ENCODE measurements around the gene LRRC10B.

The LRRC10B gene

GRCh38 chr11:61534025-61534932 is 25.7 kb downstream of the LRRC10B start:
- DNase-seq (ENCODE audit: low spot score) = no peak
- TF ChIP-seq, protein P1, sequence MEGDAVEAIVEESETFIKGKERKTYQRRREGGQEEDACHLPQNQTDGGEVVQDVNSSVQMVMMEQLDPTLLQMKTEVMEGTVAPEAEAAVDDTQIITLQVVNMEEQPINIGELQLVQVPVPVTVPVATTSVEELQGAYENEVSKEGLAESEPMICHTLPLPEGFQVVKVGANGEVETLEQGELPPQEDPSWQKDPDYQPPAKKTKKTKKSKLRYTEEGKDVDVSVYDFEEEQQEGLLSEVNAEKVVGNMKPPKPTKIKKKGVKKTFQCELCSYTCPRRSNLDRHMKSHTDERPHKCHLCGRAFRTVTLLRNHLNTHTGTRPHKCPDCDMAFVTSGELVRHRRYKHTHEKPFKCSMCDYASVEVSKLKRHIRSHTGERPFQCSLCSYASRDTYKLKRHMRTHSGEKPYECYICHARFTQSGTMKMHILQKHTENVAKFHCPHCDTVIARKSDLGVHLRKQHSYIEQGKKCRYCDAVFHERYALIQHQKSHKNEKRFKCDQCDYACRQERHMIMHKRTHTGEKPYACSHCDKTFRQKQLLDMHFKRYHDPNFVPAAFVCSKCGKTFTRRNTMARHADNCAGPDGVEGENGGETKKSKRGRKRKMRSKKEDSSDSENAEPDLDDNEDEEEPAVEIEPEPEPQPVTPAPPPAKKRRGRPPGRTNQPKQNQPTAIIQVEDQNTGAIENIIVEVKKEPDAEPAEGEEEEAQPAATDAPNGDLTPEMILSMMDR (IDR thresholded peaks at IDR 0.05; ENCODE audit: borderline replicate concordance, control extremely low read depth, extremely low read depth, insufficient read depth, missing control alignments) = no peak
- in situ Hi-C loops (cut with MboI; ENCODE audit: low sequenced_read_pairs, unreplicated experiment) = no loop called here

DNA sequence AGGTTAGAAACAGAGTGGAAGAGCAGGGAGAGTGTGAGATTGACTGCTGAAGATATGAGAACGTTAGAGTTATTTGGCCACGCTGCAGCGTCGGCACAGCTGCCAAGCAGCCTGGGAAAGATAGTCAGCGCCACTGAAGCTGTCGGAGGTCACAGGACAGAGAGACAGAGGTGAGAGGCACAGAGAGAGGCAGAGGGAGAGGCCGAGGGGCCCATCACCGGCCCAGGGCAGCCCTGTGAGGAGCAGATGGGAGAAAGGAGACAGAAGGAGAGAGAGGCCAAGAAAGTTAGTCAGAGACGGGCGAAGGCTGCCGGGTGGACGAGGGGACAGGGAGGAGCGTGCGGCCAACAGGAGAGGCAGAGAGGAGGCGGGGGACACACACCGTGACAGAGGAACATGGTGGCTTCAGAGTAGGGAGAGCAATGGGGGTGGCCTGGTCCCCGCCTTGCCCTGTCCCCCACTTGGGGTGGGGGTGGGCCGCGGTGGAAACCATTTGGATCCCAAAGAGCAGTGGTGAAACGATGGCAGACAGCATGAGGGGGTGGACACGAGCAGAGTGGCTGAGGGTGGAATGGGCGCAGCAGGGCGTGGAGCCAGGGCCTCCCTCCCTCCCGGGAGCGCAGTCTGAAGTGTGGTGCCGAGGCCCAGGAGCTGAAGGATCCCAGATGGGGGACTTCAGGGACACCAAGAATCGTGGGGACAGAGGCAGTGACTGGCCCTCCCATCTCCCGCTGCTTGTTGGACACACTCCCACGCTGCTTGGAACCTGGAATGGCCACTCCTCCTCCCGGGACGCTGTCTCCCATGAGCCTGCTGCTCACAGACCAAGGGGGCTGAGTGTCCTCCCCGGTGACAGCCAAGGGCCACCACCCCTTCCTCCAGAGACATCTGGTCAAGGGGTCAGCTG is 26.6 kb downstream of the LRRC10B start:
- in situ Hi-C loops (cut with MboI; ENCODE audit: low sequenced_read_pairs, unreplicated experiment) = no loop called here
- no peak for DNase-seq (ENCODE audit: low spot score)
- TF ChIP-seq, protein P1 (IDR thresholded peaks at IDR 0.05; ENCODE audit: borderline replicate concordance, control extremely low read depth, extremely low read depth, insufficient read depth, missing control alignments) = no peak

- no peak for DNase-seq (ENCODE audit: low spot score)
- in situ Hi-C loops (cut with MboI; ENCODE audit: low sequenced_read_pairs, unreplicated experiment) = no loop called here
- TF ChIP-seq, protein P1 (IDR thresholded peaks at IDR 0.05; ENCODE audit: borderline replicate concordance, control extremely low read depth, extremely low read depth, insufficient read depth, missing control alignments) = no peak
Observed at GRCh38 chr11:61535998-61536675, 27.6 kb downstream of the LRRC10B start.

DNA sequence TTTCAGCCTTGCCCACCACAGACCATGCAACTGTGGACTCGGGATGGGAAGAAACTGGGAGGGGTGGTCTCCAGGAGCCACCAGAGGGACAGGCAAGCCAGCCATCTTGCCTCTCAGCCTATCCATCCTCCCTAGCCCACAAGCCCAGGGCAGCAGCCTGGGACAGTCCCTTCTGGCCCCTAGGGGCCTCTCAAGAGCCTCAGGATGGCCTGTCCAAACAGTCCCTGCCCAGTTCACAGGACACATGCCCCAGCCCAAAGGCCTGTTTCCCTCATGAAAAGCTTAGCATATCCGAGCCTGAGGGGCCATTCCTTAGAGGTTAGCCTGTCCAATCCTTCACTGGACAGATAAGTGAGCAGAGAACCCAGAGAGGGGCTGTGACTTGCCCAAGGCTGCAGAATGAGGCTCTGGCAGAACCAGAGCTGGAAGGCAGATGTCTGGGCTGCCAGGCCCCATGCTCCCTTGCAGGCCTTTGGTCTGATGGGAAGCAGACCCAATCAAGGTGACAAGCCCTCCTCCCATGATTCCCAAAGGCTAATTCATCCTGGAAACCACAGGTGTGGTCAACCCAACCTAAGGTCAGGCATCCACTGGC is 28.2 kb downstream of the LRRC10B start:
- DNase-seq (ENCODE audit: low spot score) = no peak
- in situ Hi-C loops (cut with MboI; ENCODE audit: low sequenced_read_pairs, unreplicated experiment) = no loop called here
- TF ChIP-seq, protein P1 (IDR thresholded peaks at IDR 0.05; ENCODE audit: borderline replicate concordance, control extremely low read depth, extremely low read depth, insufficient read depth, missing control alignments) = no peak

GRCh38 chr11:61537326-61537725 is 28.8 kb downstream of the LRRC10B start:
- DNase-seq (ENCODE audit: low spot score) = no peak
- in situ Hi-C loops (cut with MboI; ENCODE audit: low sequenced_read_pairs, unreplicated experiment) = no loop called here
- TF ChIP-seq, protein P1 (IDR thresholded peaks at IDR 0.05; ENCODE audit: borderline replicate concordance, control extremely low read depth, extremely low read depth, insufficient read depth, missing control alignments) = no peak

DNA sequence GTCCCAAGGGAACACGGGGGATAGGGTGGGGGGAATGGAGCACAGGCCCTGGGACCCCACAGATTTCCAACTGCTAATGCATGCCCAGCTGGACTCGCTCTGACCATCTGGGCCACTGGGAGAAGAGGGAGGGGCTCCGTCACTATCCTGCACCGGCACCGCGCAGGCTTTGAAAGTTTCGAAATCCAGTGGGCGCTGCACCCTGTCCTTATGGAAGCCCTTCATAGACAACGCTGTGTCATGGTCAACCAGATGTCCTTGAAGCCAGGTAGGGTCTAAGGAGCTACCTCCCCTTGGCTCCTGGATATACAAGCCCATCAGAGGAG is 30.1 kb downstream of the LRRC10B start:
- in situ Hi-C loops (cut with MboI; ENCODE audit: low sequenced_read_pairs, unreplicated experiment) = no loop called here
- TF ChIP-seq, protein P1 (IDR thresholded peaks at IDR 0.05; ENCODE audit: borderline replicate concordance, control extremely low read depth, extremely low read depth, insufficient read depth, missing control alignments) = no peak
- no peak for DNase-seq (ENCODE audit: low spot score)
